Activated T-helper 1 cell treated with Interleukin-2 at 50 U/mL for 16 hours (primary cell): ENCODE results near the gene SPTBN1.

ENCODE experiments used
- DNase-seq: peaks from one replicate; pipeline ENCODE4 v3.0.0-alpha.2; 2020; ENCODE audit warnings: low read depth

Gene SPTBN1

GRCh38 chr2:54653572-54654204 is 197.6 kb downstream of the SPTBN1 start:
- DNase-seq: no peak

GRCh38 chr2:54655046-54655809 is 199.1 kb downstream of the SPTBN1 start:
- DNase-seq: no peak

- DNase-seq: no peak
These were observed 200.7 kb downstream of the SPTBN1 start for GRCh38 chr2:54656863-54657262.

GRCh38 chr2:54657664-54658083 is 201.5 kb downstream of the SPTBN1 start:
- DNase-seq: no peak

- DNase-seq: no peak
These were observed 202.5 kb downstream of the SPTBN1 start for GRCh38 chr2:54658564-54659071.

- DNase-seq: no peak
These were observed 203.4 kb downstream of the SPTBN1 start for GRCh38 chr2:54659527-54659926.

- no peak for DNase-seq
These were observed 204.6 kb downstream of the SPTBN1 start for GRCh38 chr2:54660752-54661151.

- DNase-seq: no peak
These were observed 207.4 kb downstream of the SPTBN1 start for GRCh38 chr2:54663424-54664030.

- DNase-seq: no peak
These were observed 208.2 kb downstream of the SPTBN1 start for GRCh38 chr2:54664238-54664786.

- no peak for DNase-seq
These were observed 209.3 kb downstream of the SPTBN1 start for GRCh38 chr2:54665436-54665856.

- no peak for DNase-seq
These were observed 210.1 kb downstream of the SPTBN1 start for GRCh38 chr2:54666131-54666633.

- no peak for DNase-seq
These were observed 210.6 kb downstream of the SPTBN1 start for GRCh38 chr2:54666634-54667265.

GRCh38 chr2:54667266-54667639 is 211.1 kb downstream of the SPTBN1 start:
- DNase-seq: no peak

- no peak for DNase-seq
These were observed 211.9 kb downstream of the SPTBN1 start for GRCh38 chr2:54667726-54668650.

GRCh38 chr2:54668711-54669110 is 212.6 kb downstream of the SPTBN1 start:
- DNase-seq: no peak

- DNase-seq: no peak
These were observed 213.8 kb downstream of the SPTBN1 start for GRCh38 chr2:54669677-54670484.

GRCh38 chr2:54670485-54671009 is 214.4 kb downstream of the SPTBN1 start:
- no peak for DNase-seq

GRCh38 chr2:54671010-54671409 is 214.9 kb downstream of the SPTBN1 start:
- DNase-seq: no peak

- DNase-seq: no peak
These were observed 215.9 kb downstream of the SPTBN1 start for GRCh38 chr2:54671875-54672589.
